Measurements from ENCODE around the gene CCDC9B. TPM values are rescaled to one million over a fixed set of nuclear protein-coding genes. Genes with fewer than 3 reads are reported as not detected.

CCDC9B gene
- total RNA-seq, 1 experiment from 2014 or later, result 56.1 TPM

GRCh38 chr15:40323953-40324937 lies 16.5 kb downstream of the CCDC9B start:
- TF ChIP-seq EZH2 (IDR thresholded peaks at IDR 0.05; ENCODE audit: low read length, unreplicated experiment) (no peak), EZH2phosphoT487 (IDR thresholded peaks at IDR 0.05; ENCODE audit: borderline replicate concordance, low read length) (no peak), CTCF (conservative IDR thresholded peaks at IDR 0.05; ENCODE audit: low read depth, low read length) (no peak)

GRCh38 chr15:40323239-40323952 lies 17.3 kb downstream of the CCDC9B start, which contains the start of gene INAFM2:
Gene INAFM2 (plus strand): TSS chr15:40323692. CDS start chr15:40324056, 364 bp downstream.
- ChIA-PET CTCF (interaction anchor here (0.6 to 1.4 kb wide), 6 partner anchors 15 to 98 kb away, joined by 3 to 7 read pairs (median 4); partner anchors contain the start of gene CCDC9B), POLR2A (ENCODE audit: unreplicated experiment) (interaction anchor here (0.6 kb wide), 1 partner anchor 20 kb away, joined by 3 read pairs; no protein-coding TSS in a partner anchor)
- H3K79me2 ChIP-seq (ENCODE audit: low read length), result peaks cover 23% of the 10 kb centered on the region
- H3K9me3 ChIP-seq (ENCODE audit: low read length), result no peaks in the 10 kb centered on the region
- peak; percentile 93 for DNase-seq
- H3K4me1 ChIP-seq (ENCODE audit: insufficient read depth, low read length), result peaks cover 14% of the 10 kb centered on the region
- peak within 1 kb of the TSS; percentile 73 for H2AFZ ChIP-seq (ENCODE audit: low read length)
- TF ChIP-seq CTCF (conservative IDR thresholded peaks at IDR 0.05; ENCODE audit: low read depth, low read length), result peak; percentile 50; the same call in 1 of the 2 replicates
- no peak for TF ChIP-seq EZH2 (IDR thresholded peaks at IDR 0.05; ENCODE audit: low read length, unreplicated experiment)
- BruUV-seq (replicated peaks), result no TSS peak
- H3F3A ChIP-seq (ENCODE audit: low read length, unreplicated experiment), result no peaks in the 10 kb centered on the region
- H3K27ac ChIP-seq (ENCODE audit: low read length), result no peak within 1 kb of the TSS
- no peaks in the 10 kb centered on the region for H3K9me2 ChIP-seq (replicated peaks; ENCODE audit: low read length)
- peaks cover 12% of the 10 kb centered on the region; the same call in 1 of the 2 replicates for H4K20me1 ChIP-seq (ENCODE audit: low read length)
- H3K36me3 ChIP-seq (ENCODE audit: low read depth, low read length), result no peaks in the 10 kb centered on the region
- peak within 1 kb of the TSS; percentile 84 for H3K4me3 ChIP-seq (ENCODE audit: low read length)
- peak; percentile 79 for ATAC-seq
- H3K4me2 ChIP-seq (ENCODE audit: low read length), result peak within 1 kb of the TSS; percentile 81
- H3K27me3 ChIP-seq (ENCODE audit: low read length), result no peaks in the 10 kb centered on the region
- H3K9ac ChIP-seq (ENCODE audit: low read length), result peak within 1 kb of the TSS; percentile 67
- intact Hi-C loops (cut with micrococcal nuclease), result no loop called here

More at GRCh38 chr15:40323953-40324937, 16.5 kb downstream of the CCDC9B start:
- H3K4me1 ChIP-seq (ENCODE audit: insufficient read depth, low read length), result peaks cover 14% of the 10 kb centered on the region
- BruUV-seq (replicated peaks), result no TSS peak
- peaks cover under 1% of the 10 kb centered on the region for H3F3A ChIP-seq (ENCODE audit: low read length, unreplicated experiment)
- no peaks in the 10 kb centered on the region for H3K27me3 ChIP-seq (ENCODE audit: low read length)
- no peak overlapping the region for H2AFZ ChIP-seq (ENCODE audit: low read length)
- ChIA-PET POLR2A (ENCODE audit: unreplicated experiment) (interaction anchor here (0.9 kb wide), 1 partner anchor 14 kb away, joined by 3 read pairs; no protein-coding TSS in a partner anchor), CTCF (interaction anchor here (0.6 to 1.1 kb wide), 3 partner anchors 13 to 45 kb away, joined by 3 to 4 read pairs (median 3); no protein-coding TSS in a partner anchor)
- H3K9me3 ChIP-seq (ENCODE audit: low read length), result no peaks in the 10 kb centered on the region
- peak overlapping the region; percentile 84 for H3K4me3 ChIP-seq (ENCODE audit: low read length)
- H3K9me2 ChIP-seq (replicated peaks; ENCODE audit: low read length), result no peaks in the 10 kb centered on the region
- H3K36me3 ChIP-seq (ENCODE audit: low read depth, low read length), result no peaks in the 10 kb centered on the region
- peaks cover 23% of the 10 kb centered on the region for H3K79me2 ChIP-seq (ENCODE audit: low read length)
- intact Hi-C loops (cut with micrococcal nuclease), result no loop called here
- peak overlapping the region; percentile 81 for H3K4me2 ChIP-seq (ENCODE audit: low read length)
- H4K20me1 ChIP-seq (ENCODE audit: low read length), result peaks cover 12% of the 10 kb centered on the region; the same call in 1 of the 2 replicates
- H3K27ac ChIP-seq (ENCODE audit: low read length), result no peak overlapping the region
- DNase-seq (no peak), ATAC-seq (peak; percentile 3)
- H3K9ac ChIP-seq (ENCODE audit: low read length), result peak overlapping the region; percentile 67
